HAP-1 (cell line): ENCODE measurements around the gene SYT1.

Experiments used
- DNase-seq, 2 experiments: peaks; one replicate each; pipeline ENCODE4 v3.0.0-alpha.2; 2016 to 2020; ENCODE audit warnings: low spot score in 2 of 2
- H3K27me3 ChIP-seq: fragments of 250-450 bp; sonication (Bioruptor Pico); 2 replicates; pipeline ENCODE4 v1.5.1; 2020; ENCODE audit warnings: low read depth, mild to moderate bottlenecking, moderate library complexity
- H3K36me3 ChIP-seq: fragments of 250-450 bp; sonication (Bioruptor Pico); replicated peaks from 2 replicates; pipeline ENCODE4 v1.5.1; 2020; ENCODE audit warnings: mild to moderate bottlenecking
- H3K4me1 ChIP-seq: fragments of 250-450 bp; sonication (Bioruptor Pico); 2 replicates; pipeline ENCODE4 v1.5.1; 2020; ENCODE audit warnings: mild to moderate bottlenecking
- H3K4me3 ChIP-seq: fragments of 250-450 bp; sonication (Bioruptor Pico); 2 replicates; pipeline ENCODE4 v1.5.1; 2020; ENCODE audit warnings: mild to moderate bottlenecking, moderate library complexity
- H3K9me3 ChIP-seq: fragments of 250-450 bp; sonication (Bioruptor Pico); 2 replicates; pipeline ENCODE4 v1.5.1; 2020; ENCODE audit warnings: mild to moderate bottlenecking, moderate library complexity
- in situ Hi-C: fragments of 300-500 bp; cut with MboI; formaldehyde crosslinking; loops from 3 replicates; pipeline ENCODE4 v1.14.3; 2020; ENCODE audit warnings: low sequenced_read_pairs, inconsistent platforms, mixed read lengths

SYT1 gene

DNA sequence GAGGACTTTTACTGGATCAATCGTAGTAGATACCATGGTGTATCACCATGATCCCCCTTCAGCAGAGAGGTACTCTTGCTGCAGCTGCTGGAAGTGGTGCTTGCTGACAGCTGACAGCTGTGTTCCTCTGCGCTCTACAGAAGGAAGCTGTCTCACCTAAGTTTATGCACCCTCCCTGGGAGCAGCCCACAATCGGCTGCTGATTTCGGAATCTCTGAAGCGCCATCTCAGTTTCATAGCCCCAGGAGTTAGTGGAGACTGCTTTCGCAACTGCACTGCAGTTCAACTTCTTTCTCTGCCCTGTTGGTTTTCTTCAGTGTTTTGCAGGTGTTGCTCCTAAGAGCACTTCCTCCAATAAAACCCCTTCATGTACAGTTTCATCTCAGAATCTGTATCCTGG lies 588.3 kb downstream of the SYT1 start:
- DNase-seq, result no peak
- no peaks in the 10 kb centered on the region for H3K27me3 ChIP-seq
- H3K9me3 ChIP-seq, result no peaks in the 10 kb centered on the region
- in situ Hi-C loops, result no loop called here
- no peak overlapping the region for H3K4me3 ChIP-seq
- H3K4me1 ChIP-seq, result peaks cover under 1% of the 10 kb centered on the region
- no peaks in the 10 kb centered on the region for H3K36me3 ChIP-seq

DNA sequence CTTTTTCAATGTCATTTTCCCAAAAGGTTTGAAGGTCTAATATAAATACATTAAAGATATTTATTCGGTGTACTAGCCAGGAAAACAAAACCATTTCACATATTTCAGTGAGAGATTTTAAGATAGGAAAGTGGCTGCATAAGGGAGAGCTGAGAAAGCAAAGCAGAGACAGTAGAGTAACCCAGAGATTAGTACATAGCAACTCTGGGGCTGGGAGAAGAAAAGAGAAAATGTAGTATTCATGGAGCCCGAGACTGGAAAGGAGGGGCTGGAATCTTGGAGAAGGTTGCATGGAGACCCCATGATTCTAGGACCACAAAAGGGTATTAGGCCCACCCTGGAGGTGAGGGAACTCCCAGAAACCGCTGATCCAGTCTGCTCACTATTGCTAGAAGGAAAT lies 589.2 kb downstream of the SYT1 start:
- Histone ChIP-seq H3K9me3 (no peaks in the 10 kb centered on the region), H3K4me1 (no peaks in the 10 kb centered on the region), H3K36me3 (no peaks in the 10 kb centered on the region), H3K4me3 (no peak overlapping the region), H3K27me3 (no peaks in the 10 kb centered on the region)
- no peak for DNase-seq
- in situ Hi-C loops, result no loop called here

DNA sequence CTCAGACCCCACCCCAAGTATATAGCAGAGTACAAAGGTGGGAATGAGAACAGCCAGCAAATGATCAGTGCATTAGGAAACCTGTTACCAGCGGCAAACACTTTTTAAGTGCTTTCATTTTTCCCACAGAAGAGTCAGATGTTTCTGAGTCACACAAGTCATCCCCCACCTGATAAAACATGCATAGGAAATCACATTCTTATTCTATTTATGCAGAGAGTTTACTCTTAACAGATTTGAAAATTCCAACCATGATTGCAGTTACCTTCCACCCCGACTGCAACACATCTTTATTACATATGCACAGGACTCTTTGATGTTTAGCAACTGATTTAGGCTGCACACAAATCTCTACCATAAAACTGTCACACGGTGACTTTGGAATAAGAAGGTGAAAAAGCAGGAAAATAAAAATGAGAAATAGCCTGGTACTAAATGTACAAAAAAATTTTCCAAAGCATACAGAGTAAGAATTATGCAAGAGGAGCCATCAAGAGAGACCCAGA lies 589.8 kb downstream of the SYT1 start:
- in situ Hi-C loops, result no loop called here
- no peaks in the 10 kb centered on the region for H3K36me3 ChIP-seq
- no peak overlapping the region for H3K4me3 ChIP-seq
- no peaks in the 10 kb centered on the region for H3K27me3 ChIP-seq
- H3K4me1 ChIP-seq, result no peaks in the 10 kb centered on the region
- no peak for DNase-seq
- H3K9me3 ChIP-seq, result no peaks in the 10 kb centered on the region

DNA sequence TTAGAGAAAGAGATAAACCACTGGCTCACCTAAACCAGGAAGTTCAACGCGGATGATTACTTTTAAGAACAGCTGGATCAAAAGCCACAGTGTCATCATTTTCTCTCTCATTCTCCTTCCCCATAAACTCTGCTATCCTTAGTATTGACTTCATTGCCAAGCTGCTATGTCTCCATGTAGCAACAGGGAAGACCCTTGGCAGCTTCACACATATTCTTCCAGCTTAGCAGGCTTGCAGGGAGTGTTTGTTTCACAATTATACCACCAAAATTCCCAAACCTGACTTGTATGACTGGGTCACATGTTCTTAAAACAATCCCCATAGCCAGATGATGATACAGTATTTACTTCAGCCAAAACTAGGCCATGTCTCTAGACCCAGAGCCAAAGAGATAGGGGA lies 590.7 kb downstream of the SYT1 start:
- in situ Hi-C loops, result no loop called here
- Histone ChIP-seq H3K4me3 (no peak overlapping the region), H3K9me3 (no peaks in the 10 kb centered on the region), H3K27me3 (no peaks in the 10 kb centered on the region), H3K4me1 (no peaks in the 10 kb centered on the region), H3K36me3 (no peaks in the 10 kb centered on the region)
- DNase-seq, result no peak

DNA sequence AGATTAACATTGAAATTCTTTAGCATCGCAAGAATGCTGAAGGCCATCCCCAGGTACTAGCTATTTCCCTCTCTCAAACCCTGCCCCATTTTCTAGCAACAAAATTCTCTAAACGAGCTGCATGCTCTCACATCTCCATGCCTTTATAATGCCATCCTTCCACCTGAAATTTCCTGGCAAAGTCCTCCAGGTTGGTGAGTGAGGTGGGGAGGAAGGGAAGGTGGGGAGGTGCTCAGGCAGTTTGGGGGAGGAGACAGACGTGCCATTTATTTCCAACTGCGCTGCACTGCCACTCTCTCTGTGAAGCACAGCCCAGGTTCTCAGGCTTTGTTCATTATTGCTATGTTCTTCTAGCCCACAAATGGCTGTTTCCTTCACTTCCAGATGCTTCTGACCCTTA lies 617.7 kb downstream of the SYT1 start:
- Histone ChIP-seq H3K27me3 (no peaks in the 10 kb centered on the region; the same call in 1 of the 2 replicates), H3K9me3 (no peaks in the 10 kb centered on the region), H3K36me3 (no peaks in the 10 kb centered on the region), H3K4me1 (no peaks in the 10 kb centered on the region), H3K4me3 (no peak overlapping the region)
- in situ Hi-C loops, result no loop called here
- no peak for DNase-seq

DNA sequence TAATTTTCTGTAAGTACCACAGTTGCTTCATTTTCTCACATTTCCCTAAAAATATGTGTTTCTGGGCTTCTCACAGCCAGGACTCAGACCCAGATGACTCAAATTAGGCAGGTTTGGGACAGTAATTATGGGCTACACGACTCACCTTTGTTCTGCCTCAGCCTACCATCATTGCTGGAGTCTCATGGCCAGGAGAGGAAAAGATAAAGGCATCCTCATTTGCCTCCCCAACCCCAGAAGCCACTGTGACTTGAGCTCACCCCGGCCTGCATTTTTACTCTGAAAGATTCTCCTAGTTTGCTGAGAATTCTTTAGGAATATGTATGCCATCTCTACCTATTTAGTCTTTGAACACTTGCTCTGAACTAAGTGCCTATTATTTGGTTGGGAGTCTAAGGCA lies 618.3 kb downstream of the SYT1 start:
- H3K9me3 ChIP-seq, result no peaks in the 10 kb centered on the region
- DNase-seq, result no peak
- H3K4me1 ChIP-seq, result no peaks in the 10 kb centered on the region
- no peaks in the 10 kb centered on the region for H3K36me3 ChIP-seq
- no peak overlapping the region for H3K4me3 ChIP-seq
- H3K27me3 ChIP-seq, result no peaks in the 10 kb centered on the region; the same call in 1 of the 2 replicates
- in situ Hi-C loops, result no loop called here

DNA sequence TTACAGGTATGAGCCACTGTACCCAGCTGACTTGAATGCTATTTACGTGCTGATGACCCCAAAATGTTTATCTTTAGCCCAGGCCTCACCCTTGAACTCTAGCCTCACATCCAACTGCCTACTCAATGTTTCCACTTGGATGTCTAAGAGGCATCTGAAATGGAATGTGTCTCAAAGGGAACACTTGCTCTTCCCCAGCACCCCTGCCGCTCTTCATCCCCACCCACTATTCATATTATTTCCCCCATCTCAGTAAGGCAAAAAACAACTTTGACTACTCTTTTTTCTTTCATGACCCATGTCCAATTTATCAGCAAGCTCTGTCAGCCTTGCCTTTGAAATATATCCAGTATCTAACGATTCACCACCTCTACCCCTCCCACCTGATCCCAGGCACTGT lies 621.6 kb downstream of the SYT1 start:
- Histone ChIP-seq H3K36me3 (no peaks in the 10 kb centered on the region), H3K4me1 (no peaks in the 10 kb centered on the region), H3K27me3 (no peaks in the 10 kb centered on the region; the same call in 1 of the 2 replicates), H3K4me3 (no peak overlapping the region), H3K9me3 (no peaks in the 10 kb centered on the region)
- DNase-seq, result no peak
- in situ Hi-C loops, result no loop called here

DNA sequence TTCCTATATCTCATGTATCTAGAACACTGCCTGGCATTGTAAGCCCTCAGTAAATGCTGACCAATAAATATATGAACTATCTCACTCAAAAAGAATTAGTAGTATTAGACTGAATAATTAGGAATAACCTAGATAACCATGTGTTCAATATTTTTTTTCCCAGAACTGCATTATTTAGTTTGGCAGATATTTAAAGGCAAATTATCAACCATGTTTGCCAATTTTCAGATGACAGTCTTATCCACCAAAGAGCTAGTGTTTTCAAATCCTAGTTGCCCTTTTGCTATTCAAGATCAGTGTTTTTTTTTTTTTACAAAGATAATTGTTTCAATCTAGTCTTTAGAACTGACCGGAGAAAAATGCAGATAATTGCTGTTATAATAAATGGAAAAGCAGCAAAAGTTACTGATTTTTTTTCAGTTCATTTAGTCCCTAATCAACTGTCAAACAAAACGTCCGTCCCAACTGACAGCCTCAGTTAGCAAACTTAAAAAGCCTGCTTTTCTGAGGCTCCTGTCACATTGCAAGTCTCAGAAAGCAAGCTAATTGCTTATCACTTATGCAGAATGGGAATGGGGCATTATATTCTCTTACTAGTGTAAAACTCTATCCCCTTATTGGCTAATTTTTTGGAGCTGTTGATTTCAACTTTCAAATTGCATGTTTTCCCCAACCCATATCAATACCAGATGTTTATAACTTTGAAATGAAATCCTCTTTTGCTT lies 623.0 kb downstream of the SYT1 start:
- no peaks in the 10 kb centered on the region; the same call in 1 of the 2 replicates for H3K27me3 ChIP-seq
- no peaks in the 10 kb centered on the region for H3K36me3 ChIP-seq
- no peaks in the 10 kb centered on the region for H3K9me3 ChIP-seq
- no peak overlapping the region for H3K4me3 ChIP-seq
- no peak for DNase-seq
- H3K4me1 ChIP-seq, result no peaks in the 10 kb centered on the region
- in situ Hi-C loops, result no loop called here
